PC-3 (cell line): ENCODE results near the gene HHAT. TPM values are rescaled to one million over a fixed set of nuclear protein-coding genes. Genes with fewer than 3 reads are reported as not detected.

Experiments
- ATAC-seq: fragments of 200-7000 bp; cut with Tn5 transposase; 2 replicates; pipeline ENCODE4 v1.9.1; 2020; ENCODE audit warnings: mild to moderate bottlenecking, moderate library complexity
- BruUV-seq: library from RNA; stranded (reverse); fragments of 400-500 nt; replicated peaks from 2 replicates; lab custom pipeline; 2021; lab: Mats Ljungman, UMichigan
- CTCF ChIA-PET: fragments of 300-600 bp; sonication (Branson Sonifier 250); formaldehyde crosslinking; loops from one replicate; lab custom pipeline; 2022; ENCODE audit warnings: antibody characterized with exemption; lab: Charles Lee
- POLR2A ChIA-PET: fragments of 300-600 bp; sonication (Branson Sonifier 250); formaldehyde crosslinking; loops from one replicate; lab custom pipeline; 2022; ENCODE audit warnings: antibody characterized with exemption; ENCODE audit not compliant: unreplicated experiment; lab: Charles Lee
- DNase-seq: peaks from one replicate; pipeline ENCODE4 v3.0.0-alpha.2; 2015
- H2AFZ ChIP-seq: fragments of 300-600 bp; sonication (generic); 2 replicates; pipeline ENCODE4 v1.6.0; 2016; ENCODE audit warnings: antibody characterized with exemption, low read length
- H3F3A ChIP-seq: fragments of 300-600 bp; sonication (generic); one replicate; pipeline ENCODE4 v1.6.0; 2017; ENCODE audit warnings: antibody characterized with exemption, low read length, control low read depth, mild to moderate bottlenecking; ENCODE audit not compliant: unreplicated experiment
- H3K27ac ChIP-seq: fragments of 300-600 bp; sonication (generic); 2 replicates; pipeline ENCODE4 v1.5.1; 2016; ENCODE audit warnings: mild to moderate bottlenecking, low read length
- H3K27me3 ChIP-seq: fragments of 300-600 bp; sonication (generic); 2 replicates; pipeline ENCODE4 v1.6.1; 2016; ENCODE audit warnings: low read length, mixed read lengths
- H3K36me3 ChIP-seq: fragments of 300-600 bp; sonication (generic); 2 replicates; pipeline ENCODE4 v1.6.1; 2016; ENCODE audit warnings: low read depth, mixed run types, low read length, mixed read lengths
- H3K4me1 ChIP-seq: fragments of 300-600 bp; sonication (generic); 2 replicates; pipeline ENCODE4 v1.5.1; 2016; ENCODE audit warnings: low read length; ENCODE audit not compliant: insufficient read depth
- H3K4me2 ChIP-seq: fragments of 300-600 bp; sonication (generic); 2 replicates; pipeline ENCODE4 v1.6.0; 2016; ENCODE audit warnings: low read length
- H3K4me3 ChIP-seq: fragments of 300-600 bp; sonication (generic); 2 replicates; pipeline ENCODE4 v1.5.1; 2016; ENCODE audit warnings: mild to moderate bottlenecking, low read length, mixed read lengths
- H3K79me2 ChIP-seq: fragments of 300-600 bp; sonication (generic); 2 replicates; pipeline ENCODE4 v1.6.1; 2017; ENCODE audit warnings: low read length, mixed read lengths
- H3K9ac ChIP-seq: fragments of 300-600 bp; sonication (generic); 2 replicates; pipeline ENCODE4 v1.6.0; 2016; ENCODE audit warnings: mild to moderate bottlenecking, low read length
- H3K9me2 ChIP-seq: fragments of 300-600 bp; sonication (generic); replicated peaks from 2 replicates; pipeline ENCODE4 v1.6.1; 2016; ENCODE audit warnings: mixed run types, low read length, mixed read lengths
- H3K9me3 ChIP-seq: fragments of 300-600 bp; sonication (generic); 2 replicates; pipeline ENCODE4 v1.6.1; 2016; ENCODE audit warnings: low read length, mixed read lengths
- H4K20me1 ChIP-seq: fragments of 300-600 bp; sonication (generic); 2 replicates; pipeline ENCODE4 v1.6.1; 2016; ENCODE audit warnings: low read length, mixed read lengths
- CTCF ChIP-seq: fragments of 300-600 bp; sonication (generic); conservative IDR thresholded peaks from 2 replicates; pipeline ENCODE4 v1.5.1; 2017; ENCODE audit warnings: antibody characterized with exemption, low read depth, mild to moderate bottlenecking, low read length
- EZH2 ChIP-seq: fragments of 300-600 bp; sonication (generic); IDR thresholded peaks from one replicate; pipeline ENCODE4 v1.6.1; 2017; ENCODE audit warnings: antibody characterized with exemption, mild to moderate bottlenecking, low read length; ENCODE audit not compliant: unreplicated experiment
- EZH2phosphoT487 ChIP-seq: fragments of 300-600 bp; sonication (generic); IDR thresholded peaks from 2 replicates; pipeline ENCODE4 v1.6.1; 2018; ENCODE audit warnings: mild to moderate bottlenecking, antibody characterized with exemption, low read length, borderline replicate concordance
- intact Hi-C: fragments of 100-400 bp; cut with micrococcal nuclease; formaldehyde crosslinking; loops from 2 replicates; pipeline ENCODE4 v1.9.0; 2023
- total RNA-seq: library from RNA; depleted of rRNA; stranded (reverse); fragments of >200 nt; gene quantifications from 2 replicates; pipeline ENCODE4 v1.2.3, GENCODE V29; 2014

HHAT gene
- total RNA-seq, 1 experiment from 2014 or later: 3.4 TPM

DNA sequence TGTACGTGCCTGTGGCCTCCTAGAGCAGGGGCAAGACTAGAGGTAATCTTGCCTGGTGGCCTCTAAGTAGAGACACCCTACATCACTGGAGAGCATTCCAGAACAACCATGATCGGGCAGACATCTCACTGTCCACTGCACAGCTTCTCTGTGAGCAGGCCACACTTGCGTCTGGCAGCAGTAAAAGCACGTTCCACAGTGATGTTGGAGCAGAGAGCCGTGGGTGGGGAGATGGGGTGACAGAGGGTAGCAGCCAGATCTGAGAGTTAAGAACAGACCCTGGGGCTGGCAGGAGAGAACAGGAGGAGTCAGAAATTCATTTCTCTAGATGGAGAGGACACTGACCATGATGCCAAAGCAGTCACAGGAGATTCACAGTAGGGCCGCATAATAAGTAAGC, 293.0 kb downstream of the HHAT start:
- TF ChIP-seq EZH2 (no peak), CTCF (no peak), EZH2phosphoT487 (no peak)
- Histone ChIP-seq H3K4me2 (no peak overlapping the region), H3K9ac (no peak overlapping the region), H3K4me1 (no peaks in the 10 kb centered on the region), H3K9me3 (no peaks in the 10 kb centered on the region), H3K27ac (no peak overlapping the region), H4K20me1 (no peaks in the 10 kb centered on the region), H3K27me3 (peaks cover 47% of the 10 kb centered on the region), H3K9me2 (no peaks in the 10 kb centered on the region), H3K36me3 (no peaks in the 10 kb centered on the region), H3K79me2 (no peaks in the 10 kb centered on the region), H2AFZ (no peak overlapping the region), H3F3A (no peaks in the 10 kb centered on the region), H3K4me3 (no peak overlapping the region)
- ChIA-PET POLR2A (no interaction called here), CTCF (no interaction called here)
- ATAC-seq (no peak), DNase-seq (no peak)
- intact Hi-C loops: no loop called here
- BruUV-seq: no TSS peak

DNA sequence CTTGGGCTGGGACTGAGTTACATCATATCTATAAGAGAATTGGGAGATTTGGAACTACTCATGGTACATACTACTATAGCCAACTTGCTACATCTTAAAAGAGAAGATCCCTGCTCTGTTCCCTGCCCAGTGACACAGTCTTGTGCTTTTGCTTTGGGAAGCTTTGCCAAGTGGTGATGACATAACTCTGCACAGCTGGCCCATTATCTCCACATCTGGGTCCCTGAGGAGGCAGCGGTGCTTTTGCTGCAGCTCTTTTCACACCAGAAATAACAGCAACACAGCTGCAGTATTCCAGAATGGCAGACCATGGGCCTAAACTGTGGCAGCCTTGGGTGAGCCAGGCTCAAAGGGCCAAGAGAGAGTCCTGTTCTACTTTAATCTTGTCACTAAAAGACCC, 296.0 kb downstream of the HHAT start:
- no peak for TF ChIP-seq CTCF
- TF ChIP-seq EZH2: no peak
- TF ChIP-seq EZH2phosphoT487: no peak
- BruUV-seq: no TSS peak
- intact Hi-C loops: no loop called here
- POLR2A ChIA-PET: no interaction called here
- Histone ChIP-seq H3K9me3 (no peaks in the 10 kb centered on the region), H3K27me3 (peaks cover 28% of the 10 kb centered on the region; the same call in 1 of the 2 replicates), H3K4me2 (no peak overlapping the region), H4K20me1 (no peaks in the 10 kb centered on the region), H3K9me2 (no peaks in the 10 kb centered on the region), H3K9ac (no peak overlapping the region), H3K36me3 (no peaks in the 10 kb centered on the region), H3K27ac (no peak overlapping the region), H3F3A (no peaks in the 10 kb centered on the region), H2AFZ (no peak overlapping the region), H3K4me1 (no peaks in the 10 kb centered on the region), H3K79me2 (no peaks in the 10 kb centered on the region), H3K4me3 (no peak overlapping the region)
- DNase-seq (no peak), ATAC-seq (no peak)
- CTCF ChIA-PET: no interaction called here

DNA sequence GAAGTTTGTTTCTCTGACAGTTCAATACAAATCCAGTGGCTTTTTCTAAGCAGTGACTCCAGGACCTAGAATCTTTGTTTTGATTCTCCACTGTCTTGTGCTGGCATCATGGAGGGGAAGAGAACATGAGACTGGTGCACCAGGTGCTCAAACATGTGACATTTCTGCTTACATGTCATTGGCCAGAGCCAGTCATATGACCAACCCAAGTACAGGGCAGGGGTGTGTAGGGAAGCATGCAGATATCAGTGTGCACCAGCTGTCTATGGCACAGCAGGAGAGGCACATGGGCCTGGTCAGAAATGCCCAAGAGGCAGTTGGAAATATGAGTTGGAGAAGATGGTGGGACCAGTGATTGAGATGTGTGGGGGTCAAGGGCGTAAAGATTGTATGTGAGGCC, 297.0 kb downstream of the HHAT start:
- Histone ChIP-seq H4K20me1 (no peaks in the 10 kb centered on the region), H3K9me2 (no peaks in the 10 kb centered on the region), H2AFZ (no peak overlapping the region), H3K27ac (no peak overlapping the region), H3K36me3 (no peaks in the 10 kb centered on the region), H3K9ac (no peak overlapping the region), H3F3A (no peaks in the 10 kb centered on the region), H3K9me3 (no peaks in the 10 kb centered on the region), H3K27me3 (peaks cover 28% of the 10 kb centered on the region; the same call in 1 of the 2 replicates), H3K79me2 (no peaks in the 10 kb centered on the region), H3K4me3 (no peak overlapping the region), H3K4me1 (no peaks in the 10 kb centered on the region), H3K4me2 (no peak overlapping the region)
- BruUV-seq: no TSS peak
- ChIA-PET POLR2A (no interaction called here), CTCF (no interaction called here)
- no peak for ATAC-seq
- intact Hi-C loops: no loop called here
- no peak for TF ChIP-seq EZH2
- TF ChIP-seq EZH2phosphoT487: no peak
- no peak for TF ChIP-seq CTCF
- DNase-seq: no peak
